Stimulated activated CD8-positive, alpha-beta memory T cell treated with anti-CD3 and anti-CD28 coated beads, Interleukin-12 subunit alpha, Interleukin-12 subunit beta, amount 100 ng/mL, for 4 hours (primary cell): ENCODE data around the gene CCNL2.
"Not testable (repeated sequence)": the region's sequence is repeated elsewhere in the genome, so short reads cannot be mapped to it uniquely, and the experiment has no call there.

Source experiments
- DNase-seq: peaks from one replicate; pipeline ENCODE4 v3.0.0-alpha.2; 2020; ENCODE audit warnings: low read depth

The CCNL2 gene

DNA sequence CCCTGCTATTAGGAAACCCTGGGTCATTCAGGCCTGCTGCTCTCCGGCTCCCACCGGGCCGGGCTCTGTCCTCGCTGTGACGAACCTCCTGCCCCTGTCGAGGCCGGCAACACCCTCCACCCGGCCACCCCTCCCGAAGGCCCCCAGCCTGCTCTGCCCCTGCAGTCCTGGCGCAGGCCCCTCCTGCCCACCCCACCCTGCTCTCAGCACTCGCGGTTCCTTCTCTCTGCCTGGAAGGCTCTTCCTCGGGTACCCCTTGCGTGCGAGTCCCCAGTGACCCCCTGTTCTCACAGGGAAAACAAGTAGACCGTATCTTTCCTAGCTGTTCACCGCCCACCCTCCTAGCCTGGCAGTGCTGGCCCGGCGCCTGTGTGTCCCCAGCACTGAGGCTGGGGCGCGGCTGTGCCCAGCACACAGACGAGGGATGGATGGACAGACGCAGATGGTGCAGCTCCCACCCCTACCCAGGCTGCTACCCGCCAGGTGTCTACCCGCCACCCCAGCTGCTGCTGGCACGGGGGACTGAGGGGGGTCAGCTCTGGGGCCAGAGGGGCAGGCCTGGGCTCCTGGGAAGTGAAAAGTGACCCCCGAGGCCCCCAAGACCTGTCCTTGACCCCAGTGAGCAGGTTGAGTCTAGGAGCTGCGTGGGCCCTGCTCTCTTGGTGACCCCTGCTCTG lies 33.3 kb upstream of the CCNL2 start:
- no peak for DNase-seq

DNA sequence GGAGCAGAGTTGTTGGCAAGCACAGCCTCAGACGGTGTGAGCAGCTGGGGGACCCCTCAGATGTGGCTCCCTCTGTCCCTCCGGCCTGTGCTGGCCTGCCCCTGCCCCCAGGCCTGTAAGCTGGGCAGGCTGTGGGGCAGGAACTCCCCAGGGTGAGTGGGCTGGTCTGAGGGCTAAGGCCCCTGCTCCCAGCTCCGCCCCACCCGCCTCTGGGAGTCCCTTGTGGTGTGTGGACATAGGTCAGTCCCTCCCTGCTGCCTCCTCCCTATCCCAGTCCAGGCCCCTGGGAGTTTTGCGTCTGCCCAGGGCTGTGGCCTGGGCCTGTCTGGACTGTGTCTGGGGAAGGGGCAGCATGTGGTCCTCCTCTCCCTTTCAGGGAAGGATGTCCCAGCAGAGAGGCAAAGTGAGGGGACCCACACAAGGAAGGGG lies 32.7 kb upstream of the CCNL2 start:
- no peak for DNase-seq

DNA sequence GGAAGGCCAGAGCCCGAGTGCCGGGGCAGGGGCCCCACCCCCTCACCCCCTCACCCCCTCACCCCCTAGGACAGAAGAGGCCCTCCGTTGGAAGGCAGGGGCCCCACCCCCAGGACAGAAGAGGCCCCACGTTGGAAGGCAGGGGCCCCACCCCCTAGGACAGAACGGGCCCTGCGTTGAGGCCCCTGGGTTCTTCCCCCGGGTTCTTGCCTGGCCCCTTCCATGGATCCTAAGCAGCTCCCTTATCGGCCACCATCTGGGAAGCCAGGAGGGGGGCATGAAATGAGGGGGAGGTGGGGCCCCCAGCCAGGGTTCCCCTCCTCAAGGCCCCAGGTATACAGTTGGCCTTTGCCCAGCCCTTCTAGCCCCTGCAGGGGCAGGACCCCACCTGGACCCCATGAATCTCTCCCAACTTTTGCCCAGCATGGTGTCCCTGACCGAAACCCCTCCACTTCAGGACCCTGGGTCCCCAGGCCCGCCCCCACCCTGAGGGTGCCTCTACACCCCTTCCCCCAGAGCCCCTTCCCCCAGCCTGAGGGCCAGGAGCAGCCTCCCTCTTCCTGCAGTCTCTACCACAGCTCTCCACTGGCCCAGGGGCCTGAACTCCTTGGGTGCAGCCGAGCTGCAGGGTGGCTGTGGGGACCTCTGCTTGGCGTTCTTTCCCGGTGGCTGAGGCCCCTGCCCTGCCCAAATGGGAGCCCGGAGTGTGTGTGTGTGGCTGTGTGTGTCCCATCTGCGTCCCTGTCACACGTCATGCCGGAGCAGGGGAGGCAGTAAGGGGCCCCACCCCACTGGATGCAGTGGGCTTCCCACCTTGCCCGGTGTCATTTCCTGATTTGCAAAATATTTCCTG lies 32.1 kb upstream of the CCNL2 start:
- no peak for DNase-seq

DNA sequence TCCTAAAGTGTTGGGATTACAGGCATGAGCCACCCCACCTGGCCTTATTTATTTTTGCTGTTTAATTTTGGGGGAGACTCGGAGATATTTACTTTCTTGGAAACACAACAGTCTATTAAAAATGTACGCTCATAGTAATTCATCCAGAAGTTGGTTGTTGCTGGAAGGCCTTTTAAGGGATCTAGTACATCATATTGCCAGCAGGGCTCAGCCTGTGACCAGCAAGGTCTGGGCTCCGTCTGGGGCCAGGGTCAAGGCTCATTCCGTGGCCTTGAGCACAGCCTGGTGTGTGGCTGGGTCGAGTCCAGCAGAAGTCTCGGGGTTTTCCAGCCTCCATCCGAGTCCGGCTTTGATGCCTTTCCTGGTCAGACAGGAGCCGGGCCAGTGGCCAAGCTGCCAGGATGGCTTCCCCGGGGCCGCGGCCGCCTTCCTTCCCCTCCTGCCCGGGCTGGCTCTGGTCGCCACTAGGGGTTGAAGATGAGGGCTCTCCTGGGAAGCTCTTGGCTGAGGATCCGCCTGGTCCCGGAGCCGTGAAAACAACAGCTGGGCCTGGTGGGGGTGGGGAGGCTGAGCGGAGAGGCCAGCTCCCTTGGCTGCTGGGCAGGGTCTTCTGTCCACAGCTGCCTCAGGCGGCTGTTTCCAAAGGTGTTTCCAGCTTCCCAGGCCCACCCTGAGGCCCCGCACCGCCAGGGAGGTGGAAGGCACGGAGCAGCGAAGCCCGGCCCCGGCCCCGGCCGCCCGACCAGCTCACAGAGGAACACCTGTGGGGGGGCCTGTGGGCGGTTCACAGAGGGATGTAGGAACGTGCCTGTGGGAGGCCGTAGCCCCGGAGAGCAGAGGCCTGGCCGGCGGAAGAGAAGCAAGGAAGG lies 31.2 kb upstream of the CCNL2 start:
- no peak for DNase-seq

DNA sequence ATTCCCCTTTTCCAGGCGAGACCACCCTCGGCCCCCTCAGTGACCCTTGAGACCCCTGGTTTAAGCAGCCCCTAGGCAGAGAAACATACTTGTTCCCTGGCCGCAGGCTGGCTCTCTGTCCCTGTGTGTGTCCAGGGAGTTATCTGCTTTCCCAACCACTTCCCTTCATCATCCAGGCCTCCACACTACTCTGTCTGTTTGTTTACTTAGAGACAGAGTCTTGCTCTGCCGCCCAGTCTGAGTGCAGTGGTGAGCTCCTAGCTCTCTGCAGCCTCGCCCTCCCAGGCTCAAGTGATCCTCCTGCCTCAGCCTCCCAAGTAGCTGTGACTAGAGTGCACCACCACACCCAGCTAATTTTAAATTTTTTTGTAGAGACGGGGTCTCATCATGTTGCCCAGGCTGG lies 30.5 kb upstream of the CCNL2 start:
- no peak for DNase-seq

DNA sequence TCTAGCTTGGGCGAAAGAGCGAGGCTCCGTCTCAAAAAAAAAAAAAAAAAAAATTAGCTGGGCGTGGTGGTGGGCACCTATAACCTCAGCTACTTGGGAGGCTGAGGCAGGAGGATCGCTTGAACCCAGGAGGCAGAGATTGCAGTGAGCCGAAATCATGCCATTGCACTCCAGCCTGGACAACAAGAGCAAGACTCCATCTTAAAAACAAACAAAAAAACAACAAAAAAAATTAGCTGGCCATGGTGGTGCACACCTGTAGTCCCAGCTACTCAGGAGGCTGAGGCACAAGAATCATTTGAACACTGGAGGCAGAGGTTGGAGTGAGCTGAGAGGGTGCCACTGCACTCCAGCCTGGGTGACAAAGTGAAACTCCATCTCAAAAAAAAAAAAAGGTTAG lies 29.8 kb upstream of the CCNL2 start:
- not testable (repeated sequence) for DNase-seq

DNA sequence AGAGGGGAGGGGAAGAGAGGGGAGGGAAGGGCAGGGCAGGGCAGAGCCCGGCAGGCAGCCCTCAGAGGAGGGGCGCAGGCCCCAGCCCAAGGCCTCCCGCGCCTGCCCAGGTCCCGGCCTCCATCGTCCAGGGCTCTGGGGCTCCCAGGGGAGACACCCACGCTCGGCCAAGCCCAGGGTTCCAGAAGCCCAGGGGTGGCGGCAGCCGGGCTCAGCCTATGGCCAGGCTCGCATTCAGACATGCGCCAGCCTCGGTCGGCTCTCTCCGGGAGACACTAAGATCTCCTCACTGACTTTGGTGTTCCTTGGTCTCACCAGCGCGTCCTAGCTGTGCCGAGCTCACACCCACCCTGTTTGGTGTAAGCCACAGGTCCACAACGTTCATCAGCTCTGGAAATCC lies 29.0 kb upstream of the CCNL2 start:
- no peak for DNase-seq

DNA sequence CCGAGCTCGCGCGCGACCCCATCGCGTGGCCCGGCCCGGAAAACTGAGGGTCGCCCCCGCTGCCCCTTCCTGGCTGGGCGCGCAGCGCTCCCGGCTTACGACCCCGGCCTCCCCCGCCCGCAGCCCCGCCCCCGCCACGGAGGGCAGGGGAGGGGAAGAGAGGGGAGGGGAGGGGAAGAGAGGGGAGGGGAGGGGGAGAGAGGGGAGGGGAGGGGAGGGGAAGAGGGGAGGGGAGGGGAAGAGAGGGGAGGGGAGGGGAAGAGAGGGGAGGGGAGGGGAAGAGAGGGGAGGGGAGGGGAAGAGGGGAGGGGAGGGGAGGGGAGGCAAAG lies 28.6 kb upstream of the CCNL2 start:
- DNase-seq, result no peak

DNA sequence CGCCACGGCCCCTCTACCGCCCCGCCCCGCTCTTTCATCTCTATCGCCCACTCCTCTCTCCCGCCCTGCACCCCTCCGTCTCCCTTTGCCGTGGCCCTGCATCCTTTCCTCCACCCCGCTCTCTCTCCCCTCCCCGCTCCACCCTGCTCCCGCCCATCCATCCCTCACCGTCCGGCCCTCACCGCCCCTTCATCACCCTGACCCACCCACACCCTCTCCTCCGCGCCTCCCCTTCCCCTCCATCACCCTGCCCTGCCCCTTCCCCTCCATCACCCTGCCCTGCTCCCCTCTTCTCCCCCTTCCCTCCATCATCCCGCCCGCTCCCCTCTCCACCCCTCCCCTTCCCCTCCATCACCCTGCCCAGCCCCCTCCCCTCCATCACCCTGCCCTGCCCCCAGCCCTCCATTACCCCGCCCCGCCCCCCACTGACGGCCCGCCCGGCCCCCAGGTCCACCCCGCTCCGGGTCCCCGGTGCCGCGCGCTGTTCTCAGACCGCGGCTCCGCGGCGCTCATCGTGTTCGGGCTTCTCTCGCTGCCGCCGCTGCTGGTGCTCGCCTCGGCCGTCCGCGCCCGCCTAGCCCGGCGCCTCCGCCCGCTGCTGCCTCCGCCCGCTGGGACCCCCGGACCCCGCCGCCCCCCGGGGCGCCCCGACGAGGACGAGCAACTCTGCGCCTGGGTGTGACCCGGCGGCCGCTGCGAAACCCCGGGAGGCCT lies 28.1 kb upstream of the CCNL2 start:
- no peak for DNase-seq

DNA sequence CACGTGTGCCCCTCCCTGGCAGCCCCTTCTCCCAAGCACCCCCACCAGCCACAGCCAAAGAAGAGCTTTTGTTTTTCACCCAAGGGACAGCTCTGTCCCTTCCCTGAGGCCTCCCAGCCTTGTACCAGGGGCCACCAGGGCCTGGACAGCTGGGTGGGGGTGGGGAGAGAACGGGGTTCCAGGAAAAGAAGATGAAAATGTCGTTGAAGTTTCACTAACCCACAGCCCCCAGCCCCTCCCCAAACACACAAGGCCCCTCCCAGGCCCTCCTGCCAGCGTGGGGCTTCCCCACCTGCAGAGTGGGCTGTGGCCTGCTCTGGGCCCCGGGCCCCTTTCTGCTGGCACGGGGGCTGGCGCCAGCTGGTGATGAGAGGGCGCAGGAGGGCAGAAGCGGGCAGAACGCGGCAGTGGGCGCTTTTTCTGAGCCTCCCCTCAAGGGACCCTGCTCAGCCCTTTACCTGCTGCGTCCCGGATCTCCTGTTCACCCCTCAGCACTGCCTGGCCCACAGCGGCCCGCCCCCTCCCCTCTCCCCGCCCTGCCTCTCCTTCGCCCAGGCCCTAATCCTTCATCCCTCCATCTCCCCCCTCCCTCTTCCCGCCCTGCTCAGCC lies 27.5 kb upstream of the CCNL2 start:
- no peak for DNase-seq

DNA sequence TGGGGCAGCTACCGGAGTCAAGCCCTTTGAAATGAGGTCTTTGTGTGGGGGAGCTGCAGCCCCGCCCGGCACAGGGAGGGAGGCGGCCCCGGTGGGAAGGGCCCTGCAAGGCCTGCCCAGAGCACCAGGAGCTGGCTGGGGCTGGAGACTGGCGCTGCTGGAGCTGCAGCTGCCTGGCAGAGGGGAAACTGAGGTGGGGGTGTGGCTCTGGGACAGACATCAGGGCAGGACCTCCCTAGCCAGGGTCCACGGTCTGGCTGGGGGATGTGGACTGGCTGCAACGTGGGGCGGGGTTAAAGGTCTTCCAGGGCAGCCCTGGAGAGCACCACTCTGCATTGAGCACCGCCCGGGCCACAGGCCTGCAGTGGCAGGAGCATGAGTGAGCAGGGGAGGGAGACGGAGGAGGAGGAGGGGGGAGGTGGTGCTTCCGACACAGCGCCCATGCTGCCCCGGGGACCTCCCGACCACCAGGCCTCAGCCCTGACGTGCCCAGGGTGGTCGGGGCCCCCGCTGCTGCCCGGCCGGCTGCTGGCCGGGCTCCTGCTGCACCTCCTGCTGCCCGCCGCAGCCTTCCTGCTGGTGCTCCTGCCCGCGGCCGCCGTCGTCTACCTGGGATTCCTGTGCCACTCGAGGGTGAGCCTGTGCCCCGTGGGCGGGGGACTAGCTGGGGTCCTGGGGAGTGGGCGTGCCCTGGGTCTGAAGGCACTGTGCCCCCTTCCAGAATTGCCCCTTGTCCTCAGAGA lies 26.8 kb upstream of the CCNL2 start:
- no peak for DNase-seq

DNA sequence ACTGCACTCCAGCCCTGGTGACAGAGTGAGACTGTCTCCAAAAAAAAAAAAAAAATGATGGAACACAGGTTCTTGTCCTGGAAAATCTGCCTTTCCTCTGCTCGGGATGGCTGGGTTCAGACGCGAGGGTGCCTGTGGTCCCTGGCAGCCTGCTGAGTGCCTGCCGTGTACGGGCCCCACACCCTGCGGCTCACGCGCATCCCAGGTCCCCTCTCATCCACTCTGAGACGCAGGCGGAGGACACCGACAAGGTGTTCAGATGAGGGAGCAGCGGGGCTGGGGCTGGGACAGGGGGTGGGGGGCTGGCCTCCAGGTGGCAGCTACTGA lies 26.3 kb upstream of the CCNL2 start:
- no peak for DNase-seq

DNA sequence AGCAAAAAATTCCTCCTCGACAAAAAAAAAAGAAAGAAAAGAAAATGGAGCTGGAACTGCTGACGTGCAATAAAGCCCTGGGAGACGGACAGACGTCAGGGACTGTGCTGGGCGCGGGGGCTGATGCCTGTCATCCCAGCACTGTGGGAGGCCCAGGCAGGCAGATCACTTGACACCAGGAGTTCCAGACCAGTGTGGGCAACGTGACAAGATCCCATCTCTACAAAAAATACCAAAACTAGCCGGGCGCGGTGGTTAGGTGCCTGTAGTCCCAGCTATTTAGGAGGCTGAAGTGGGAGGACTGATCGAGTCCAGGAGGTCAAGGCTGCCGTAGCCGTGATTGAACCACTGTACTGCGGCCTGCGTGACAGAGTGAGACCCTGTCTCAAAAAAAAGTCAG lies 25.6 kb upstream of the CCNL2 start:
- DNase-seq, result no peak

DNA sequence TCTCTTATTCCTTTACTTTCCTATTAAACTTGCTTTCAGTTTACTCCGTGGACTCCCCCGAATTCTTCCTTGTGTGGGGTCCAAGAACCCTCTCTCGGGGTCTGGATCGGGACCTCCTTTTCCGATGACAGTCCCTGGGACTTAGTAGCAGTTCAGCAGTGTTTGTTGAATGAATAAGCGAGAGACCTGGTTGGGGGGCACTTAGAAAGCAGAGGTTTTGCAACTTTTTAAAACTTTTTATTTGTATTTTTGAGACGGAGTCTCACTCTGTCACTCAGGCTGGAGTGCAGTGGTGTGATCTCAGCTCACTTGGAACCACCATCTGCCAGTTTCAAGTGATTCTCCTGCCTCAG lies 24.1 kb upstream of the CCNL2 start:
- DNase-seq, result no peak

DNA sequence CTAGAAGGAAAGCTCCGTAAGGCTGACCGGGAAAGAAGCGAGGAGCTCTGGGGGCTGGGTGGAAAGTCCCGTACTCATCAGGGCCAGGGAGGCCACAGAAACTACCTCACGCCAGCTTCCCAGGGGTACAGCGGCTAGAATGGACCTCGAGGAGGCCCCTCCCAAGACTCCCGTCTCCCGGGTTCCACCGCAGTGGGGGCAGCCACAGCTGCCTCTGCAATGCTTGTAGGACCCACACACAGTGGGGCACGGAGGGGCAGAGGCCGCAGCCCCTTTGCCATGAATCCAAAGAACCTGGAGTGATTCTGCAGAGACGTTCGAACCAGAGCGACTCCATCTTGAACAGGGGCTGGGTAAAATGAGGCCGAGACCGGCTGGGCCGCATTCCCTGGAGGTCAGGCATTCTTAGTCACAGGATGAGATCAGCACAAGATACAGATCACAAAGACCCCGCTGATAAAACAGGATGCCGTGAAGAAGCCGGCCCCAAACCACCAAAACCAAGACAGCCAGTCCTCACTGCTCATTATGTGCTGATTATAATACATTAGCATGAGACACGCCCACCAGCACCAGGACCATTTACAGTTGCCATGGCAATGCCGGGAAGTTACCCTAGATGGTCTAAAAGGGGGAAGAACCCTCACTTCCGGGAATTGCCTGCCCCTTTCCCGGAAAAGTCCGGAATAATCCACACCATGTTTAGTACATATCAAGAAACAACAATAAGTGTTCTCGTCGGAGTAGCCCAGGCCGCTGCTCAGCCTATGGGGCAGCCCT lies 23.5 kb upstream of the CCNL2 start:
- DNase-seq, result no peak

DNA sequence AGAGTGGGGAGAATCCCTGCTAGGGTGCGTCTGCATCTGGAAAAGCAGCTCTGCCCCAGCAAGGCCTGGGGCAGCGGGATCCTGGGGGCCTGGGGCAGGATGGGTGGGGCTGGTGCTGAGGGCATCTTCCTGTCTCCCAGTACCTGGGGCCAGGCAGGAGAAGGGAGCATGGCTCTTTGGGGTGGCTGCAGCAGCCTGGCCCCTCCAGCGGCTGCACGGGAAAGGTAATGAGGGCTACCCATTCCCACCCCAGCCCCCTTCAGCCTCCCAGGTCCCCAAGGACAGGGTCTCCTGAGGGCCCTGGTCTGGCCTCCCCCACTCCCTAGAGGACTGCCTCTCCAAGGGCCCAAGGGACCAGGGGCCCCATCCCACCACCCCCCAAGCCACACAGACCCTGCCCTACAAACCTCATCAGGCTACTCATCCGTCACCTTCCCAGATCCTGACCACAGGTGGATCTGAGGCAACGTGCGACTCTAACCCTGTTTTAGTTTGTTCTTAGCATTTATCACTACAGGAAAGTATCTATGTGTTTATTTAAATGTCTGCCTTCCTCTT lies 22.9 kb upstream of the CCNL2 start:
- DNase-seq, result no peak

DNA sequence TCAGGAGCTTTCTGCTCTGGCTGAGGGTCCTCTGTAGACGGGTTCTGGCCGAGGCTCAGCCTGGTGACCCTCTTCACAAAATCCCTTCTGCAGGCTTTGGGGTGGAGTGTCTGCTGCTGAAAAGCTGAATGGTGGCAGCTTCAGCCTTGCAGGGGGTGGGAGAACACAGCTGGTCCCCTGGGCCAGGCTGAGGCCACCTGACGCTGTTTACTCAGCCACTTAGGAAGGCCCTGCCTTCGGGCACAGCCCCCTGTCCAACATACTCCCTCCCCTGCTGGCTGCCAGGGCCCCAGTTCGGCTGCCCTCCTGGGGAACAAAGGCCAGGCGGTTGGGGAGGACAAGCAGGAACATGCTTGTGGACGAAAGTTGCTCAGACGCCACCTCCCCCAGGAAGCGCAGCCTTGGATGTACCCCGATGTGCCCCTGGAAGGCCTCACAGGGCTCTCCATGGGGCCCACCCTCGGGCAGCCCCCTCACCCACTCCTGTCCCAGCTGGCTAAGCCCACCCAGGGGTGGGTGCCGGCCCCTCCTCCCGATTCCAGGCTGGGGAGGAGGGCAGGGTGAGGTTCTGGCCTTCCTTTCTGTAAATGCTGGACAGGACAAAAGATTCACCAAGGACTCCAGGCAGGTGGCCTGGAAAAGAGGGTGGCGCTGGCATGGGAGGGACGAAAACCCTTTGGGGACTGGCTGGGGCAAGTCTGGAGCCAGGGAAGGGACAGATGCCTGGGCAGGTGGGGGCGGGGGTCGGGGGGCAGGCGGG lies 22.2 kb upstream of the CCNL2 start, which contains the start of gene ANKRD65:
ANKRD65 (minus strand) TSS at position 130 of the 760 bp plus-strand sequence. CDS start 271 bp downstream, outside the sequence.
- no peak for DNase-seq

DNA sequence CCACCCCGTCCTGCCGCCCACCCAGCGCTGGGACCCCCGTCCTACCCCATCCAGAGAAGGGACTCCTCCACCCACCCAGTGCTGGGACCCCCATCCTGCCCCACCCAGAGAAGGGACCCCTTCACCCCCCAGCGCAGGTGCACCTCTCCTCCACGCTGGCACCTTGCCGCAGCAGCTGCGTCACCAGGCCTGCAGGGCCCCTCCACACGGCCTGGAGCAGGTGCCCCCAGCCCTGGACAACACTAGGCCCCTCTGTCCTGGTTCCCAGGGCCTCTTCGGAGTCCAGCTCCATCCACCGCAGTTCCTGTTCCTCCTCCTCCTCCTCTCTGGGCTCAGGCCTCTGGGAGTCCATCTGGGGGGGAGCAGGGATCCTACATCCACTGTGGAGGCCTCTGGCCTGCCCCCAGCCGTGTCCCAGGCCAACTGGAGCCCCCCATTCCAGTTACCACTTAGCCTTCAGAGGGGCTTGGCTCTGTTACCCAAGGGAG lies 21.6 kb upstream of the CCNL2 start:
- DNase-seq, result no peak
